Left hindlimb (tissue), 1 donor: ENCODE results near the gene NR0B2.
"Not testable (repeated sequence)": the region's sequence is repeated elsewhere in the genome, so short reads cannot be mapped to it uniquely, and the experiment has no call there.

Experiments
- DNase-seq: peaks from one replicate; pipeline ENCODE4 v3.0.0-alpha.2; 2018

The NR0B2 gene

GRCh38 chr1:26888231-26888630 is 25.5 kb downstream of the NR0B2 start:
- no peak for DNase-seq

- DNase-seq, result no peak
Measured at GRCh38 chr1:26887125-26887524, 26.6 kb downstream of the NR0B2 start.

- no peak for DNase-seq
Measured at GRCh38 chr1:26882696-26883463, 30.9 kb downstream of the NR0B2 start.

- not testable (repeated sequence) for DNase-seq
Measured at GRCh38 chr1:26881611-26882010, 32.2 kb downstream of the NR0B2 start.

- DNase-seq, result no peak
Measured at GRCh38 chr1:26879793-26880192, 34.0 kb downstream of the NR0B2 start.

GRCh38 chr1:26877326-26877725 is 36.4 kb downstream of the NR0B2 start:
- no peak for DNase-seq

GRCh38 chr1:26874896-26875295 is 38.9 kb downstream of the NR0B2 start:
- DNase-seq, result no peak

- not testable (repeated sequence) for DNase-seq
Measured at GRCh38 chr1:26873097-26873496, 40.7 kb downstream of the NR0B2 start.

GRCh38 chr1:26864610-26865480 is 48.9 kb downstream of the NR0B2 start:
- peak; percentile 99 for DNase-seq

- no peak for DNase-seq
Measured at GRCh38 chr1:26863685-26864077, 50.1 kb downstream of the NR0B2 start.

GRCh38 chr1:26862781-26863684 is 50.7 kb downstream of the NR0B2 start, which contains the start of gene SFN:
TSS of gene SFN (plus strand) at chr1:26863149. CDS start at chr1:26863213, 64 bp downstream.
- no peak for DNase-seq

GRCh38 chr1:26861889-26862378 is 51.8 kb downstream of the NR0B2 start:
- no peak for DNase-seq
